Stimulated activated CD4-positive, alpha-beta T cell treated with anti-CD3 and anti-CD28 coated beads, Interleukin-2, amount 100 ng/mL, for 24 hours (primary cell): Measurements from ENCODE around the gene NHS.
"Not testable (repeated sequence)": the region's sequence is repeated elsewhere in the genome, so short reads cannot be mapped to it uniquely, and the experiment has no call there.

Source experiments
- DNase-seq, 2 donors: peaks; one replicate each; pipeline ENCODE4 v3.0.0-alpha.2; 2020

The NHS gene

DNA sequence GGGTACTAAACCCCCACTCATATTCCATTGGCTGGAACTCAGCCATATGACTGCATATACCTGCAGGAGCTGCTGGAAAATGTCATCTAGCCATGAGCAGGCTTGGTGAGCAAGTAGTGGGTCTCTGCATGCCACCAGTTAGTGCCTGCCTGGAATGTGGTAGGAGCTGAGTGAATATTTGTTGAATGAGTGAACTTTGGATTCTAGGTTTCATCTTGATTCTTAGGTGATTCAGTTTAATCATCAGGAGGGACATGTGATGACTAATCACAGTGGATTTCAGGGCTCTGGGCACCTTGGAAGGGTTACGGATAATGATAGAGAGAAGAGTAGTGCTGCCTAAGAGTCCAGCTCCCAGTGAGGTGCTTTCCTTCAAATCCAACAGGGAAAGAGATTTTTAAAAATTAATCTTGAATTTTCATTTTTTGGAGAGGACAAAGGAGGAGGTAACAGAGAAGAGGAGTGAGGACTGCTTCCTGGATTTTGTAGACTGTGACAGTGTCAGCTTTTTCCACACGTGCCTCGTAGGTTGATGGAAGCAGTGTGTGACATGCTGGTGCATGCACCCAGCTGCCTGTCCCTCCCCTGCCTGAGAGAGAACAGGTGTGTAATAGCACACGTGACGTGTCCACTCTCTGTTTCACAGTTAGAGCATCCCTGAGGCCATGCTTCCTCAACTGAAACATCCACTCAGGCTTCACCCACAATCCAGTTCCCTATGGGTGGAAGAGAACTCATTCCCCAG lies 30.4 kb downstream of the NHS start:
- DNase-seq, result no peak

DNA sequence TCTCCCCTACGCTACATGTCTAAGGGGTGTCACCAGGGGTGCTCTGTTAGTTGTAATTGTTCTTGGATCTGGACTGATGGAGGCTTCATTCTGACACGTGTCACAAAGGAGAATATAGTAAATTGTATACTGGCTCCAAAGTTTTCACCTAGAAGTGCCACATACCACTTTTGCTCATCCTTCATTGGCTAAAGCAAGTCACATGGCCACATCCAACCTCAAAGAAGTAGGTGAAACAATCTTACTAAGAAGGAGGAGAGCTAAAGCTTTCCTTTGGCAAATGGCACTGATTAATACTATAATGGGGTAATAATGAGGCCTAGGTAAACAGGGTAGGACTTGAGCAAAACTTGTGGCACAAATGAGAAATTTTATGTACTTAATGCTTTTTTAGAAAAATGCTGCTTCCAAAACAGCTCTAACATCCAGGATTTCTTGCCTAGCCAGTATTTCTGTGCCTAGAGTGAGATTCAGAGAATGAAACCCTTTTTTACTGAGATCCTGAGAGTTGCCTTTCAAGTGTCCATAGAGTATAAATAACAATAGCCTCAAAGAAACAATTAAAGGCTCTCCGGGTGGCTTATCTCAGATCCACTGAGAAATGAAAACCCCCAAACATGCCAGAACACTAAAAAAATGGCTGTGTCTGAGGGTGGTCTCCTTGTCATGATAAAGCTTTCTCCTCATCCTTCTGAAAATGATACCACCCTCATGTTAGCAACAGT lies 34.7 kb downstream of the NHS start:
- no peak for DNase-seq

DNA sequence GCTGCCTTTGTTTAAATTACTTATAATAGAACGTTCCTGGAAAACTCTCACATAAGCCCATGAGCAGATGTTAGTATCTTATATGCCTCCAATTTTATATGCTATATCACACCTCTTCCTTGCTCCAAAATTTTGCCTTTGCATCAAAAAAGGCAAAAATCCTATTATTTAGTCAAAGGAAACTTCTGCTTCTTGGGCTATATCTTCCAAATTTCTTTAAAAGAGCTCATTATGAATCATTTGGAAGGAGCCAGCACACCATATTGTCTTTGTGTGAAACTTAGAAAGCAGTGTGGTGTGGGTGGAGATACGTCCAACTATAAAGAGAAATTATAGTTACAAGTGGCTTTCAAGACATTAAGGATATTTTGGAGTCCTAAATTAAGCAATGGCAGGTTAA lies 35.7 kb downstream of the NHS start:
- no peak for DNase-seq

DNA sequence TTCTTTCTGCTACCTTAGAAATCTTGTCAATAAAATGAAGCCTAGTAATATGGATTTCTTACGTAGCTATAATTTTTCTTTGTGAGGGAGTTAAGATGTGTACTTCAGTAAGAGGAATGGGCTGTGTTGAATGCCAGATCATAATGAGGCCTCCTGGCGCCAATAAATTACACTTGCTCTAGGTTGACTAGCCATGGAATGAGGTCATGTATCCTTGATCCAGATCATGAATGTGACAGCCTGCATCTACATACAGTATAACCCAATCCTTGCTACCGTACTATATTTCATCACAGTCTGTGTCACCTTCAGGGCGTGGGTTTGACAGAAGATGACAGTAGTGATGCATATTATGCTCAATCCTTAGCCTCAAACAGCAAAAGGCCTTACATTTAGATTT lies 36.2 kb downstream of the NHS start:
- DNase-seq, result no peak

DNA sequence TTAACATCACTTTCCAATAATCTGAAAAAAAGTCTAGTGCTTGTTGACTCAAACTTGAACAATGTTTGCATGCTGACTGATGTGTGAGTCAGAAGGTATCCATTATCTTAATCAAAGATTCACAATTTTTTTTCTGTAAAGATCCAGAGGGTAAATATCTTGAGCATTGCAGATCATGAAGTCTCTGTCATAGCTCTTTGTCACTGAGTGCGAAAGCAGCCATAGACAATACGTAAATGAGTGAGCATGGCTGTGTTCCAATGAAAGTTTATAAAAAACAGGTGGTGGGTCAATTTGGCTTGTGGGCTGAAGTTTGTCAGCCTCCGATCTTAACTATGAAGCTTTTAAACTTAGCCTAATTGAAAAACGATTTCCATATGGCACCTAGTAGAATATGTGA lies 37.7 kb downstream of the NHS start:
- no peak for DNase-seq

DNA sequence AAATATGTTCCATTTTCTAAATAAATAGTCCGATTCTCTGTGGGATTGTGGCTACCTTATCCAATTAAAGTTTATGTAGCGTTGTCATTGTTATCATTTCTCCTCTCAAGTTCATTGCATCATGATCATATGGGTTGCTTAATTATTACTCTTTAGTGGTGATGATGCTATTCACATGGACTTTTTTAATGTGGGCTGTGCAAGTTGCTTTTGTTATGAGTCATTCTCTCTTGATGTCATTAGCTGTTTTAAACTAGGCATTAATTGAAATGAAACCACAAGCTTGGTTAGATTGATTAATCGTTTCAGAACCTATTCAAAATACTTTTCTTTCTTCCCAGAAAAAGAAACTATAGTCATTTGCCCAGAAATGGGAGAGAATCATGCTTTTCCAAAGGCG lies 38.2 kb downstream of the NHS start:
- DNase-seq, result no peak

DNA sequence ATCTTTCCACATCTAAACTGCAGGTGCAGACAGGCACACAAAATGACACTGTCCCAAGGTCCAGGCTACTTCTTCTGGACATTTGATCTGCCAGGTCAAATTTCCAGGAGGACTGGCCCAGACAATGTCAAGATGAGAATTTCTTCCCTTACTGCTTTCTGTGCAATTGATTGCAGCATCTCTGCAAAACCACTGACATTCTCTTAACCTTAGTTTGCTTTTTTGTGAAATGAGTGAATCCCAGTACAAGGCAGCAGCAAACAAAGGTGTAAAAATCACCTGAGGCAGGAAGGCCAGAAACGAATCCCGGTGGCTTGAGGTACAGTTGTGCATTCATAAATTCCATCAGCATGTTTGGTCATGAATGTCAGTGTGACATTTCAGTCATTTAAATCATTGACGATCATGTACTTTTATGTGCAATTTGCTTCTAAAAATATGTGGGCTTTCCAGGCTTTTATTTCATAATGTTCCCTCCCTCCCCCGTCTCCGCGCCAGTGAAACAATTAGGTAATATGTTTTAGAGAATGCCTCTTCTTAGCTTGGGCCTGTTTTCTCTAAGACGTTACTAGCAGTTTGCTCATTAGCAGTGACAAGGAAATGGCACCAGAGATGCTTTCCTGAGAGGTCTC lies 39.1 kb downstream of the NHS start:
- DNase-seq, result no peak

DNA sequence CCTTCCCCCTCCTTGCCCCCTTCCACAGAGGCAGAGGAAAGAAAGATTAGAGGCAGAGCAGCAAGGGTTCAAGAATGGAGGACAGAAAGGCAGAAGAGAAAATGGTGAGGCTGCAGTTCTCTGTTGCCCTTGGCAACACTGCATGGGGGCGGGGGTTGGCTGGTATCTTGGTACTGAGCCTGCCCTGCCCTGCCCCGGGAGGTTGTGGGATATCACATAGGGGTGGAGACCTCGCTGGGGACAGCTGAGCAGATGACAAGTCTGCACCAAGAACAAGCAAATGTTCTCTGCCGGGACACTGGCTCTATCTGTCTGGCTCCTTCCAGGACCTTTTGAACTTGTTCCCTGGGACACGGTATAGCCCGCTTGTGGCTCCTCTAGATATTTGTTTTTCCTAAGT lies 39.8 kb downstream of the NHS start:
- peak in 1 of 2 donors; percentile 0 for DNase-seq

DNA sequence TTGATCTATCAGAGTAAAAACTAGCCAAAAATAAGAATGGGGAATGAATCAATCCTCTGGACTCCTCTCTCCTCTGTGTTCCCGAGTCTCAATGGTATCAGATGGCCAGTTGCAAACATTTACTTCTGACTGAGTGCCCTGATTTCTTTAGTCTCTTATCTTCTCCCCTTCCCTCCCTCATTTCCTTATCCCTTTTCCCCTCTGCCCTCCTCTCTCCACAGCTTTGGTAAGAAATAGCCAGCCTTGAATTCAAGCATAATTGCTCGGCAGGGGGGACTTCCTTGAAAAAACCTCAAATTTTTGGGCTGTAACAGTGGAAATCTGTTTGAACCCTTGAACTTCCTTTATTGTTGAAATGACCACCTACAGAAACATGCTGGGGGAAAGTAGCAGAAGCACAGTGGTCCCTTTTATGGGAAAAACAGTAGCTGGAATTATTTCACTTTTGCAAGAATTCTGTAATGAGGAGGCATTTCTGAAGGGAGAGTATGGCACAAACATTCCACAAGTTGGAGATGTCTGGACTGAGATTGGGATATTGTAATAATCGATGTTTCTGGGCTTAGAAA lies 40.3 kb downstream of the NHS start:
- DNase-seq, result no peak

DNA sequence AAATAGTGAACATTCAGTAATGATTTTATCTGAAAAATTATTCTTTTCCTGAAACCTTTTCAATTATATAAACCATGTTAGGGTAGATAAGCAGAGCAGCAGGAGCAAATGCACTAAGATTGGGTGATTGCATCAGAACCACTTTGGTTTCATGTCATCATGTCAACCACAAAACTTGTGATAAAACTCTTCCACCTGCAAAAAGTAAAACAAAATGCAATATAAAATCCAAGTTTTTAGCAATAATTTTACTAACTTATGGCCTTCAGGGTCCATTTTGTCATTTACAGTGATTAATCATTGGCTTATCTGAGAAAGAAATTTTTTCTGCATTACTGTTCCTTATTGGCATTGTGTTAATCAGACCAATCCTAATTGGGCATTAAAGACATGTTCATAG lies 42.4 kb downstream of the NHS start:
- DNase-seq, result no peak

DNA sequence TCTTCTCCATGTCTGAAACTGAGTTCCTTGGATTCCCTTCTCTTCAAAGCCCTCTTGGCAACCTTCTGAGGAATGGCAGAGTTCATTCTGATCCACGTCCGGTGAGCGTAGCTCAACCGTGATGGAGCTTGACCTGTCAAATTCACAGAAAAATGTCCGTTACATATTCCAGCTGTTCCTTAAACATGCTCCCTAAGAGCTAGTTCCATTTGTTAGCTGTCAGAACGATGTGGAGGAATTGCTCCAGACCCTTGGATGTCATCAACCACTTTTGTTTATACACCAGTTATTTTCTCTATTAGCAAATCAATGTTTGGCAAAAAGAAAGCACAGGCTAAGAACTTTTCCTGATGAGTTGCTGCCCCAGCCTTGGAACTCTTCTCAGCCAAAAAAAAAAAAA lies 50.1 kb downstream of the NHS start:
- no peak for DNase-seq

DNA sequence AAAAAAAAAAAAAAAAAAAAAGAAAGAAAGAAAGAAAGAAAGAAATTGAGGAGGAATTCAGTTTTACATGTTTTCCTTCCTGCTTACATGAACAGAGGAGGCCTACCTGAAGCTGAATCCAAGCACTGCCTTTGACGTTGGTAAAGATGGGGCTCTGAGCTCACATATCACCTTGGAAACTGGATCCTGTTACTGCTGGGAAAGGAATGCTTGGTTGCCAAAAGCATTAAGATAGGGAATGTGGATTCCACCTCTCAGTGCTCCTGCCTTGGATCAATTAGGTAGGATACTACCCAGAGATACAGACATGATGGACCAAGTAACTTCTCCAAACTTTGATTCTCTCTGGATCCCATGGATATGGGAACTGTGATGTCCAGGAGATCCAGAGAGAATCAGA lies 50.6 kb downstream of the NHS start:
- no peak for DNase-seq

DNA sequence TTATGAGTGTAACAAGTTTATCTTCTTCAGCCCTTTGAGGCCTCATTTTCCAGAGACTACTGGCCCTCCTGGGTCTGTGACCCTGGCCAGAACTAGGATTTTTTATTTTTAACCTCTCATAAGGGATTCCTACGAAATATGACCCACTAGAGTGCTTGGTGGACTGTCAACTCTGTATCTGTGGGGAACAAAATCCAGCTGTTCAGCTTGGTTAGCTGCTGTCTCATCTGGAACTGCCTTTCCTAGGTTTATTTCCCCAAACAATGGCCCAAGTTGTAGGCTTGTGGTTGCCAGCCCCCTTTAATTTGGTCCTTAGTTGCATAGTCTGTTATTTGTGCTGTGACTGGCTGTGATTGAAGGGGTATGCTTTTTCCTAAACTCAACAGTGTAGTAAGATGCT lies 56.2 kb downstream of the NHS start:
- DNase-seq, result no peak

DNA sequence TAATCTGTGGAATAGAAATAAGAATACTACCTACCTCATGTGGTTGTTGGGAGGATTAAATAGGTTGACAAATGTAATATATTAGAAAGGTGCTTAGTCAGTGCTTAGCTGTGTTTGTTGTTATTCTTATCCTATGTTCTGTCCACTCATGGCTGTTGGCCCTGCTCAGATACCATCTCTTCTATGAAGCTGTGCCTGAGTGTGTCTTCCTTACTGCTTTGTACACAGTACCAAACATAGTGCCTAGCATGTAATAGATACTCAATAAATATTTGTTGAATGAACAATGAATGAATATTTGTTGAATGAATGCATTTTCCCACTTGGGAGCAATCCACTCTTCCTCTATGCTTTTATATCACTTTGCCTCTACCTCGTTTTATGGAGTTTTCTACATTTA lies 57.2 kb downstream of the NHS start:
- DNase-seq, result no peak

DNA sequence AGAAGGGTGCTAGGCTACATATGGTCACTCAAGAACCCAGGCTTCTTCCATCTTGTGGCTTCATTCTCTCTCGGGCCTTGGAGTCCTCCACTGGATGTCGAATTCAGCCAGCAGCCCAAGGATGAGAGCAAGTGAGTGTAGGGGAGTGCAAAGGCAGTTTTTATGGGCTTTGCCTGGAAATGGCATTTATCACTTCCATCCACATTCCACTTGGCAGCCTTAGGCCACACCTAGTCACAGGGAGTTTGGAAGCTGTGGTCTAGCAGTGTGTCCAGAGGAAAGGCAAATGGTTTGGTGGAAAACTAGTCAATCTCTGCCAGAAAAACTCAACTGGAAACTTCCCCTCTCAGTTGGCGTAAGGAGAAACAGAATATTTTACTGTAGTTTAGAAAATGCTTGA lies 59.0 kb downstream of the NHS start:
- no peak for DNase-seq

DNA sequence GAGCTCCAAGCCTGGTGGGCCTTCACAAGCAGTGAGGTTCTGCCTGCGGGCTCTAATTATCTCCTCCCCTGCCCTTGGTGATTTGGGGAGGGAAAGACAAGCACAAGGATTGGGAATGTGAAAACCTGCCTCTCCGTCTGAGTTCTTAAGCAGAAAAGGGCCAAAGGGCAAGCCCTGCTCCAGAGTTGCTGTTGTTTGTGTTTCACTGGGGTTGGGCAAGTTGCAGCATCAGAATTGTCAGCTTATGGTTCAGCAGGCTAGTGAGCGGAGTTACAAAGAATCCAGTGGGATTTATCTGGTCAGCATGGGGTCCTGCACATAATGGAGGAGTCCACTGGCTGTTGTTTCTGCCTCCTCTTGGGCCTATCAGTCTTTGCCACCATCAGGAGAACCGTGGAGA lies 60.5 kb downstream of the NHS start:
- DNase-seq, result no peak

DNA sequence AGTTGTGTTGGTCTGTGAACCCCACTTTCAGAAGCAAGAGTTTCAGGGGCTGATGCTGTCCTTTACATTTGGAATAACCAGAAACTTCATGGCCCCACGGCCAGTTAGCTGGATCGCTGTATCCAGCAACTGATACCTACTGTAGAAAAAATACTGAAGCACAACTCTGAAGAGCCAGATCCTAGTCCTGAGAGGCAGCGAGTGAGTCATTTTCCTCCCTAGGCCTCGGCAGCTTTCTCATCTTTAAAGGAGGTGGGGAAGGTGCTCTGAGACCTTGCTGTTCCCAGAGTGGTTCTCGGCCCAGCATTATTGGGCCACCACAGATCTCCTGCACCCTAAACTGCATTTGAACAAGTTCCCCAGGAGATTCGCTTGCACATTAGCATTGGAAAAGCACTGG lies 63.2 kb downstream of the NHS start:
- DNase-seq, result no peak

DNA sequence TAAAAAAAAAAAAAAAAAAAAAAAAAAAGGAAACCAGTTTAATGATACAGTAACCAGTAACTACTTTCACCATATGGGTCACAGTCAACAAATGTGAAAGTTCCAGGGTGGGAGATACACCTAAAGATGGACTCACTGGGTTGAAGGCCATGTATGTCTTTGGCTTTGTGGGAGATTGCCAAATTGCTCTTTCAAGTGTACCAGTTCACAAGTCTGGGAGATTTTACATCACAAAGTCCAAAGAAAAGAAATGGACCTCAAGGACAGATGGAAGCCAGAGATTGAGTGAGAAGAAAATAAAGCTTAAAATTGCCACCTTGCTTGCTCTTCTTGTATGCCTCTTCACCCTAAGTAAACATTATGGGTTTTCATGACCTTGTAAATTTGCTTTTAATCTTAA lies 65.3 kb downstream of the NHS start:
- no peak for DNase-seq

DNA sequence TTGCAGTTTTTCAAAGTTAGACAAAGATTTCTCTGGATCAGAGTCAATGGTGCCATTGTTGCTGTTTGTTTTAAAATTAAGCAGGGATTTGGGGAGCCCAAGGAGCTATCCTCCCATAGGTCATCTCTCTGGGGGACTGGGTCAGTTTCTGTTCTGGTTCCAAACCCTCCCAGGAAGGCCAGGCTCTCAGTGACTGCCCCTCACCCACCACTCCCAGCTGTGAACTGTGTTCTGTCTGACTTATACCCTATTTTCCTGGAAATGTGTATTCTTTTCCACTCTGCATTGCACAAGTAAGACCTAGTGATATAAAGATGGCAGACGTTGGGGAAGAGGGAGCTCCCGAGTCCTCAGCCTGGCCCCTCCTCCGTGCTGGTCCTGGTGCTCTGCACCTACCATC lies 65.8 kb downstream of the NHS start:
- DNase-seq, result no peak

DNA sequence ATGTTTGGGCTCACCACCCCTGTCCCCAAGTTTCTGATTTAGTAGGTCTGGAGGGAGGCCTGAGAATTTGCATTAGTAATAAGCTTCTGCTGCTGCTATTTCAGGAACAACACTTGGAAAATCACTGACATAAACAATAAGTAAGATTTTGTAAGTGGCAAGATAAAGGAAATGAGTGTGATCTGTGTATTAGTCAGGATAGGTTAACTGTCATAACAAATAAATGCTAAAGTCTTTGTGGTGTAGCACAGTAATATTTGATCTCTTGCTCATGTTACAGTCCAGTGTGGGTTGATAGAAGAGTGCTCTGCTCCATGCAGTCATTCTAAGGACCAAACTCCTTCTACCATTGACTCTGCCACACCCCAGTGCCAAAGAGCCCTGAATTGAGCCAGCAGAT lies 67.0 kb downstream of the NHS start:
- peak in 1 of 2 donors; percentile 0 for DNase-seq

DNA sequence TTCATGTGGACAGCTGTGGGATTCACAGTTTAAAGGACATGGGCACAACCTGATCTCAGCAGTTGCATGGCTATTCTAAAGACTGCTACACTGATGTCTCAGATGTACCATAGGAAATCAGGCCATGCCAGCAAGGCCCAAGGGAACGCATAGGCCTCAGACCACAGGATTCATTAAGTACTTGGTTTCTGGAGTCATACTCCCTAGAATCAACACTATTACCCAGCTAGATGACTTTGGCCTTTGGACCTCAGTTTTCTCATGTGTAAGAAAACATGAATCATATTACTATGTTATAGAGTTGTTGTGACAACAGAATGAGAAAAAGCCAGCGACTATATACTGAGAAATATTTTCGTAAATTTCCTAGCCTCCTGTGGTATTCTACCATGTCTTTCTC lies 67.9 kb downstream of the NHS start:
- no peak for DNase-seq

DNA sequence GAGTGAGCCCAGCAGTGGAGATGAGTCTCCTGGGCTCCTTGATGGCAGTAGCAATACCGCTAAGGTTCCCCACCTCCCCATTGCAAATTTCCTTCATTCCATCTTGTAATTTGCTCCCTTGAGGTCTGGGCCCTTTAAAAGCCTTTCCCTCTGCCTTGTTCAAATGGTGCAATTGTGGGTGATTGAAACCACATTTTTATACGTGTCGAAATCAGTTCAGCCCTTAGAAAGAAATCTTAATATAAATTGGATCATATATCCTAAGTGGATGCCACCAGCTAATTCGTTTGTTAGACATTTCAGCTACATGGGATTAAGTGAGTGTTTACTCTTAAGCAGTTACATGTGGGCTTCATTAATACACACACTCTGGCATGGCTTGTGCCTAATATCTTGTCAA lies 68.6 kb downstream of the NHS start:
- DNase-seq, result no peak

DNA sequence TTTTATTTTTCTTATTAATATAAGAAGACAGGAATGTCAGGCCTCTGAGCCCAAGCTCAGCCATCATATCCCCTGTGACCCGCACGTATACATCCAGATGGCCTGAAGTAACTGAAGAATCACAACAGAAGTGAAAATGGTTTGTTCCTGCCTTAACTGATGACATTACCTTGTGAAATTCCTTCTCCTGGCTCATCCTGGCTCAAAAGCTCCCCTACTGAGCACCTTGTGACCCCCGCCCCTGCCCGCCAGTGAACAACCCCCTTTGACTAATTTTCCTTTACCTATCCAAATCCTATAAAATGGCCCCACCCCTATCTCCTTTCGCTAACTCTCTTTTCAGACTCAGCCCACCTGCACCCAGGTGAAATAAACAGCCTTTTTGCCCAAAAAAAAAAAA lies 71.3 kb downstream of the NHS start:
- DNase-seq, result not testable (repeated sequence)

DNA sequence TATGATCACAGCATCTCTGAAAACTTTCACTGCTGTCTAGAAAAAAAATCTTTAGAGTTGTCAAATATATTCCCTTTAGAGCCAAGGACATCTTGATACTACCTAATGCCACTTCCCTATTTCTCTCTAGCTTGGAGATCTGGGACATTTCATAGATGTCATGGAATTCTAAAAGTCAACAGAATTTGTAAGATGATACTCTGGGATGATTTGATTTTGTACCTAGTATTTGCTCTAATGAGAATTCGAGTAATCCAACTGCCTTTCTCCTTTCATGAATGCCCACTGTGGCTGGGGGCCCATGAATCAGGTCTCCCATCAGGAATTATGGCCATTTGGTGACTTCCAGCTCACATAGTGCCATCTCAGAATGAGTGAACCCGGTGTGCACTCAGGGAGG lies 73.2 kb downstream of the NHS start:
- no peak for DNase-seq
